HG03354 (cell line): ENCODE measurements around the gene GRM7.

ENCODE experiments used
- ATAC-seq: cut with Tn5 transposase; IDR thresholded peaks from one replicate; pipeline ENCODE4 v1.9.1; 2021; ENCODE audit warnings: mild to moderate bottlenecking; ENCODE audit not compliant: unreplicated experiment, poor library complexity, severe bottlenecking

Gene GRM7

GRCh38 chr3:7207125-7207524, 346.2 kb downstream of the GRM7 start:
- ATAC-seq, result no peak

GRCh38 chr3:7207928-7208327, 347.0 kb downstream of the GRM7 start:
- no peak for ATAC-seq

- ATAC-seq, result no peak
These were observed 348.2 kb downstream of the GRM7 start for GRCh38 chr3:7209098-7209497.

GRCh38 chr3:7211740-7212139, 350.8 kb downstream of the GRM7 start:
- no peak for ATAC-seq

GRCh38 chr3:7215706-7216105, 354.8 kb downstream of the GRM7 start:
- no peak for ATAC-seq

GRCh38 chr3:7226393-7226792, 365.5 kb downstream of the GRM7 start:
- ATAC-seq, result no peak

GRCh38 chr3:7238565-7239295, 377.8 kb downstream of the GRM7 start:
- no peak for ATAC-seq

GRCh38 chr3:7241584-7242302, 380.8 kb downstream of the GRM7 start:
- no peak for ATAC-seq

GRCh38 chr3:7242303-7242635, 381.4 kb downstream of the GRM7 start:
- no peak for ATAC-seq

- no peak for ATAC-seq
These were observed 388.7 kb downstream of the GRM7 start for GRCh38 chr3:7249493-7250076.

GRCh38 chr3:7254251-7254650, 393.3 kb downstream of the GRM7 start:
- ATAC-seq, result no peak

GRCh38 chr3:7260975-7261374, 400.1 kb downstream of the GRM7 start:
- ATAC-seq, result no peak

GRCh38 chr3:7263347-7264195, 402.7 kb downstream of the GRM7 start:
- no peak for ATAC-seq

- no peak for ATAC-seq
These were observed 403.2 kb downstream of the GRM7 start for GRCh38 chr3:7264196-7264526.

- ATAC-seq, result no peak
These were observed 404.8 kb downstream of the GRM7 start for GRCh38 chr3:7265736-7266135.

GRCh38 chr3:7266551-7266950, 405.6 kb downstream of the GRM7 start:
- ATAC-seq, result no peak

- no peak for ATAC-seq
These were observed 409.8 kb downstream of the GRM7 start for GRCh38 chr3:7270731-7271130.

GRCh38 chr3:7271631-7272030, 410.7 kb downstream of the GRM7 start:
- no peak for ATAC-seq

GRCh38 chr3:7272203-7272602, 411.3 kb downstream of the GRM7 start:
- ATAC-seq, result no peak

- no peak for ATAC-seq
These were observed 414.5 kb downstream of the GRM7 start for GRCh38 chr3:7275396-7275795.
